ENCODE data around the gene TMEM51. TPM values are rescaled to one million over a fixed set of nuclear protein-coding genes. Genes with fewer than 3 reads are reported as not detected.

The TMEM51 gene
- total RNA-seq, 4 donors from 2014 or later: 17.7 to 32.9 (median 22.9) TPM

GRCh38 chr1:15248216-15248615 is 94.7 kb downstream of the TMEM51 start:
- in situ Hi-C loops (cut with MboI; ENCODE audit: low pct_ligation_motif_present in 1 of 4, low pct_unique_long_range_greater_than_20kb in 1 of 4, low sequenced_read_pairs in 3 of 4): no loop called here
- WGBS, 2 donors (ENCODE audit: low coverage in 1 of 2): 92 to 100% methylated on average over 2 to 4 of the region's 4 CpGs
- H3K4me1 ChIP-seq: peaks cover 6 to 43% (median 7%) of the 10 kb centered on the region in 4 donors

GRCh38 chr1:15249081-15249480 is 95.5 kb downstream of the TMEM51 start:
- Histone ChIP-seq H3K27me3 (no peaks in the 10 kb centered on the region), H3K27ac (no peak overlapping the region), H3K4me3 (no peak overlapping the region), H3K4me1 (peaks cover 3 to 36% (median 5%) of the 10 kb centered on the region in 4 donors), H3K9me3 (no peaks in the 10 kb centered on the region), H3K36me3 (no peaks in the 10 kb centered on the region)
- 54 to 60% methylated on average over 4 to 5 of the region's 5 CpGs for WGBS, 2 donors (ENCODE audit: low coverage in 1 of 2)
- DNase-seq: no peak
- TF ChIP-seq POLR2AphosphoS5 (IDR thresholded peaks at IDR 0.05): no peak
- intact Hi-C loops (cut with DNase I; ENCODE audit: low total_unique reads) (no loop called here), in situ Hi-C loops (cut with MboI; ENCODE audit: low pct_ligation_motif_present in 1 of 4, low pct_unique_long_range_greater_than_20kb in 1 of 4, low sequenced_read_pairs in 3 of 4) (no loop called here)

More at GRCh38 chr1:15248216-15248615, 94.7 kb downstream of the TMEM51 start:
- no peak overlapping the region for H3K27ac ChIP-seq
- H3K36me3 ChIP-seq: no peaks in the 10 kb centered on the region
- TF ChIP-seq EP300 (IDR thresholded peaks at IDR 0.05; ENCODE audit: low read depth) (no peak), POLR2AphosphoS5 (IDR thresholded peaks at IDR 0.05) (no peak), POLR2A (IDR thresholded peaks at IDR 0.05) (no peak), CTCF (IDR thresholded peaks at IDR 0.05) (no peak)
- DNase-seq: no peak
- H3K4me3 ChIP-seq: no peak overlapping the region
- H3K27me3 ChIP-seq: no peaks in the 10 kb centered on the region
- intact Hi-C loops (cut with DNase I; ENCODE audit: low total_unique reads): no loop called here
- no peaks in the 10 kb centered on the region for H3K9me3 ChIP-seq

GRCh38 chr1:15251857-15252835 is 98.6 kb downstream of the TMEM51 start:
- no peaks in the 10 kb centered on the region for H3K27me3 ChIP-seq
- no peak overlapping the region for H3K4me3 ChIP-seq
- TF ChIP-seq POLR2AphosphoS5 (IDR thresholded peaks at IDR 0.05) (no peak), CTCF (IDR thresholded peaks at IDR 0.05) (no peak), POLR2A (IDR thresholded peaks at IDR 0.05) (no peak), EP300 (IDR thresholded peaks at IDR 0.05; ENCODE audit: low read depth) (no peak)
- H3K36me3 ChIP-seq: no peaks in the 10 kb centered on the region
- no peak for DNase-seq
- in situ Hi-C loops (cut with MboI; ENCODE audit: low pct_ligation_motif_present in 1 of 4, low pct_unique_long_range_greater_than_20kb in 1 of 4, low sequenced_read_pairs in 3 of 4) (no loop called here), intact Hi-C loops (cut with DNase I; ENCODE audit: low total_unique reads) (no loop called here)
- 45 to 76% methylated on average over 2 to 12 of the region's 14 CpGs for WGBS, 2 donors (ENCODE audit: low coverage in 1 of 2)
- no peak overlapping the region for H3K27ac ChIP-seq
- no peaks in the 10 kb centered on the region for H3K9me3 ChIP-seq
- H3K4me1 ChIP-seq: peaks cover 3 to 14% (median 5%) of the 10 kb centered on the region in 4 donors

- DNase-seq: no peak
- in situ Hi-C loops (cut with MboI; ENCODE audit: low pct_ligation_motif_present in 1 of 4, low pct_unique_long_range_greater_than_20kb in 1 of 4, low sequenced_read_pairs in 3 of 4): no loop called here
- TF ChIP-seq POLR2AphosphoS5 (IDR thresholded peaks at IDR 0.05): no peak
- no peak for TF ChIP-seq POLR2A (IDR thresholded peaks at IDR 0.05)
- no peak for TF ChIP-seq EP300 (IDR thresholded peaks at IDR 0.05; ENCODE audit: low read depth)
- TF ChIP-seq CTCF (IDR thresholded peaks at IDR 0.05): no peak
- no peaks in the 10 kb centered on the region for H3K36me3 ChIP-seq
- H3K27me3 ChIP-seq: no peaks in the 10 kb centered on the region
- H3K4me1 ChIP-seq: peaks cover 0 to 11% (median 0%) of the 10 kb centered on the region in 4 donors
- H3K27ac ChIP-seq: no peak overlapping the region
- no peaks in the 10 kb centered on the region for H3K9me3 ChIP-seq
- H3K4me3 ChIP-seq: no peak overlapping the region
- 67 to 74% methylated on average over 2 of the region's 2 CpGs for WGBS, 2 donors (ENCODE audit: low coverage in 1 of 2)
- intact Hi-C loops (cut with DNase I; ENCODE audit: low total_unique reads): no loop called here
These were observed 101.0 kb downstream of the TMEM51 start for GRCh38 chr1:15254559-15254958.

Data from transverse colon (tissue), 4 donors.